IMR-90 (cell line): ENCODE data around the gene USP9X. TPM values are rescaled to one million over a fixed set of nuclear protein-coding genes. Genes with fewer than 3 reads are reported as not detected.

ENCODE experiments used
- ATAC-seq: fragments of 200-7000 bp; cut with Tn5 transposase; 2 replicates; pipeline ENCODE4 v1.9.1; 2020; ENCODE audit warnings: low read depth, mild to moderate bottlenecking, moderate library complexity
- BruUV-seq: library from RNA; stranded (reverse); fragments of 400-500 nt; replicated peaks from 2 replicates; lab custom pipeline; 2021; lab: Mats Ljungman, UMichigan
- CTCF ChIA-PET: fragments of 300-600 bp; formaldehyde crosslinking; extraction: SDS; loops from one replicate; lab custom pipeline; 2021; ENCODE audit warnings: antibody characterized with exemption; lab: Yijun Ruan, JAX
- POLR2A ChIA-PET: fragments of 300-600 bp; sonication (Branson Sonifier 250); formaldehyde crosslinking; loops from one replicate; lab custom pipeline; 2022; ENCODE audit warnings: antibody characterized with exemption; ENCODE audit not compliant: unreplicated experiment; lab: Charles Lee
- DNase-seq: peaks from one replicate; pipeline ENCODE4 v3.0.0; 2013
- H2AFZ ChIP-seq: replicated peaks from 2 replicates; pipeline ENCODE3; 2013; ENCODE audit warnings: low read length, mild to moderate bottlenecking; ENCODE audit not compliant: poor library complexity
- H2AK5ac ChIP-seq: 2 replicates; pipeline ENCODE4 v1.6.1; 2013; ENCODE audit warnings: low read depth, low read length, inconsistent platforms
- H2AK9ac ChIP-seq: replicated peaks from 2 replicates; pipeline ENCODE3; 2013; ENCODE audit warnings: mild to moderate bottlenecking, low read depth, low read length, moderate library complexity; ENCODE audit not compliant: poor library complexity
- H2BK120ac ChIP-seq: 2 replicates; pipeline ENCODE4 v1.6.1; 2013; ENCODE audit warnings: low read depth, low read length, inconsistent platforms
- H2BK15ac ChIP-seq: 3 replicates; pipeline ENCODE4 v1.6.1; 2013; ENCODE audit warnings: low read depth, low read length, inconsistent platforms
- H2BK20ac ChIP-seq: 2 replicates; pipeline ENCODE4 v1.6.1; 2013; ENCODE audit warnings: low read depth, mild to moderate bottlenecking, inconsistent platforms, low read length, moderate library complexity
- H2BK5ac ChIP-seq: 2 replicates; pipeline ENCODE4 v1.6.1; 2013; ENCODE audit warnings: mild to moderate bottlenecking, low read depth, low read length, inconsistent platforms; ENCODE audit not compliant: poor library complexity, severe bottlenecking
- H3K14ac ChIP-seq: replicated peaks from 2 replicates; pipeline ENCODE4 v1.6.1; 2013; ENCODE audit warnings: low read depth, low read length, inconsistent platforms
- H3K18ac ChIP-seq: 2 replicates; pipeline ENCODE4 v1.6.1; 2013; ENCODE audit warnings: low read depth, low read length, control low read depth
- H3K23ac ChIP-seq: 2 replicates; pipeline ENCODE4 v1.6.1; 2013; ENCODE audit warnings: low read depth, low read length, inconsistent platforms
- H3K27ac ChIP-seq: 2 replicates; pipeline ENCODE4 v1.5.1; 2013; ENCODE audit warnings: mild to moderate bottlenecking, control low read depth, low read length; ENCODE audit not compliant: insufficient read depth
- H3K27me3 ChIP-seq: 2 replicates; pipeline ENCODE4 v1.6.1; 2013; ENCODE audit warnings: low read length; ENCODE audit not compliant: control insufficient read depth, insufficient read depth
- H3K36me3 ChIP-seq: 2 replicates; pipeline ENCODE4 v1.6.1; 2013; ENCODE audit warnings: low read length, mixed read lengths; ENCODE audit not compliant: control insufficient read depth, insufficient read depth
- H3K4ac ChIP-seq: 2 replicates; pipeline ENCODE4 v1.6.1; 2013; ENCODE audit warnings: low read depth, low read length, inconsistent platforms
- H3K4me1 ChIP-seq: 2 replicates; pipeline ENCODE4 v1.6.1; 2013; ENCODE audit warnings: low read length, mixed read lengths; ENCODE audit not compliant: control insufficient read depth, insufficient read depth
- H3K4me2 ChIP-seq: 2 replicates; pipeline ENCODE4 v1.6.1; 2013; ENCODE audit warnings: low read depth, mild to moderate bottlenecking, control low read depth, low read length, moderate library complexity
- H3K4me3 ChIP-seq: 2 replicates; pipeline ENCODE4 v1.5.1; 2013; ENCODE audit warnings: low read depth, mild to moderate bottlenecking, control low read depth, low read length, moderate library complexity; ENCODE audit not compliant: insufficient read depth
- H3K56ac ChIP-seq: 2 replicates; pipeline ENCODE4 v1.6.1; 2013; ENCODE audit warnings: low read length, inconsistent platforms; ENCODE audit not compliant: insufficient read depth; ENCODE audit errors: extremely low read depth
- H3K79me1 ChIP-seq, 2 experiments: 2 replicates each; pipeline ENCODE4 v1.6.1; 2013; ENCODE audit warnings: low read length in 2 of 2, inconsistent platforms in 1 of 2, low read depth in 1 of 2
- H3K9ac ChIP-seq: 2 replicates; pipeline ENCODE4 v1.6.1; 2013; ENCODE audit warnings: low read depth, low read length, control low read depth
- H3K9me1 ChIP-seq: 2 replicates; pipeline ENCODE4 v1.6.1; 2013; ENCODE audit warnings: low read length, inconsistent platforms; ENCODE audit not compliant: insufficient read depth
- H3K9me3 ChIP-seq: 2 replicates; pipeline ENCODE4 v1.6.1; 2013; ENCODE audit warnings: low read length; ENCODE audit not compliant: control insufficient read depth, insufficient read depth
- H4K20me1 ChIP-seq: 2 replicates; pipeline ENCODE4 v1.6.1; 2013; ENCODE audit warnings: low read length, inconsistent platforms; ENCODE audit not compliant: insufficient read depth
- H4K5ac ChIP-seq: 2 replicates; pipeline ENCODE4 v1.6.1; 2013; ENCODE audit warnings: mild to moderate bottlenecking, low read depth, low read length, control low read depth
- H4K8ac ChIP-seq, 2 experiments: 2 replicates each; pipeline ENCODE4 v1.6.1; 2013; ENCODE audit warnings: low read depth in 2 of 2, low read length in 2 of 2, control low read depth in 1 of 2, inconsistent platforms in 1 of 2
- H4K91ac ChIP-seq: 2 replicates; pipeline ENCODE4 v1.6.1; 2013; ENCODE audit warnings: low read depth, low read length, inconsistent platforms; ENCODE audit not compliant: insufficient read depth
- BHLHE40 ChIP-seq: fragments of 150-350 bp; IDR thresholded peaks from 2 replicates; pipeline ENCODE4 v1.6.1; 2016; ENCODE audit warnings: mild to moderate bottlenecking, low read depth, low read length
- CEBPB ChIP-seq: IDR thresholded peaks from 2 replicates; pipeline ENCODE4 v1.6.1; 2012; ENCODE audit warnings: low read depth, low read length, improper control_type of control experiment
- CHD1 ChIP-seq: IDR thresholded peaks from 2 replicates; pipeline ENCODE4 v1.6.1; 2012; ENCODE audit warnings: low read depth, low read length, improper control_type of control experiment
- ELK1 ChIP-seq: fragments of 150-350 bp; IDR thresholded peaks from 2 replicates; pipeline ENCODE4 v1.6.1; 2016; ENCODE audit warnings: low read depth, mild to moderate bottlenecking, low read length, moderate library complexity, borderline replicate concordance
- FOS ChIP-seq: fragments of 150-350 bp; IDR thresholded peaks from 2 replicates; pipeline ENCODE4 v1.6.1; 2016; ENCODE audit warnings: low read depth, low read length
- MAZ ChIP-seq: IDR thresholded peaks from 2 replicates; pipeline ENCODE4 v1.6.1; 2012; ENCODE audit warnings: low read depth, mild to moderate bottlenecking, low read length, improper control_type of control experiment, moderate library complexity, borderline replicate concordance
- MXI1 ChIP-seq: IDR thresholded peaks from 2 replicates; pipeline ENCODE4 v1.6.1; 2012; ENCODE audit warnings: low read depth, mild to moderate bottlenecking, low read length, moderate library complexity, borderline replicate concordance
- NFE2L2 ChIP-seq: fragments of 150-350 bp; IDR thresholded peaks from 2 replicates; pipeline ENCODE4 v1.6.1; 2016; ENCODE audit warnings: low read depth, mild to moderate bottlenecking, low read length
- RCOR1 ChIP-seq: IDR thresholded peaks from 2 replicates; pipeline ENCODE4 v1.6.1; 2012; ENCODE audit warnings: mild to moderate bottlenecking, low read length, improper control_type of control experiment; ENCODE audit not compliant: insufficient replicate concordance
- SMC3 ChIP-seq: fragments of 150-350 bp; IDR thresholded peaks from 2 replicates; pipeline ENCODE4 v1.6.1; 2016; ENCODE audit warnings: low read depth, mild to moderate bottlenecking, antibody characterized with exemption, low read length, moderate library complexity
- USF2 ChIP-seq: fragments of 150-350 bp; IDR thresholded peaks from 2 replicates; pipeline ENCODE4 v1.6.1; 2017; ENCODE audit warnings: mild to moderate bottlenecking, antibody characterized with exemption, low read length, low read depth
- WGBS, 2 experiments: methylation state at CpG; one replicate each; pipeline versions ENCODE4 v1.1.5 to v1.1.7; 2013; ENCODE audit warnings: missing lambda C conversion rate in 2 of 2; ENCODE audit not compliant: insufficient read length in 1 of 2; ENCODE audit errors: extremely low coverage in 2 of 2; 5-methylcytosine and 5-hydroxymethylcytosine counted together
- dilution Hi-C: fragments of 300-500 bp; cut with HindIII; formaldehyde crosslinking; loops from one replicate; pipeline ENCODE4 v1.14.3; 2018; ENCODE audit warnings: low sequenced_read_pairs; ENCODE audit not compliant: unreplicated experiment
- in situ Hi-C: fragments of 300-500 bp; cut with MboI; formaldehyde crosslinking; loops from 3 replicates; pipeline ENCODE4 v1.14.3; 2019; ENCODE audit warnings: low sequenced_read_pairs, inconsistent platforms, mixed read lengths
- intact Hi-C: fragments of 100-400 bp; cut with micrococcal nuclease; formaldehyde crosslinking; loops from 2 replicates; pipeline ENCODE4 v1.10.0; 2022
- polyA plus RNA-seq, 3 experiments: library from polyadenylated mRNA; depleted of rRNA; stranded (reverse); fragments of >200 nt; gene quantifications; 2 replicates each; pipeline ENCODE4 v1.2.3, GENCODE V29; 2012; ENCODE audit warnings: low replicate concordance in 1 of 3
- total RNA-seq: library from RNA; depleted of rRNA; stranded (reverse); fragments of >200 nt; gene quantifications from 2 replicates; pipeline ENCODE4 v1.2.3, GENCODE V29; 2012

Gene USP9X
- total and polyA plus RNA-seq, 2 of the 4 experiments (the other 2 are of a cell fraction), result 17.5 to 104 TPM

GRCh38 chrX:41081821-41082220 is 3.4 kb upstream of the USP9X start:
- Histone ChIP-seq H3K27me3 (peaks cover 6% of the 10 kb centered on the region), H3K9me1 (no peaks in the 10 kb centered on the region), H3K4me1 (no peaks in the 10 kb centered on the region), H4K5ac (no peak overlapping the region), H4K20me1 (peaks cover 14% of the 10 kb centered on the region), H2BK15ac (no peak overlapping the region), H3K14ac (no peak overlapping the region), H3K18ac (no peak overlapping the region), H2BK20ac (no peak overlapping the region), H3K36me3 (no peaks in the 10 kb centered on the region), H3K56ac (no peak overlapping the region), H3K4ac (no peak overlapping the region), H3K27ac (no peak overlapping the region), H3K9me3 (no peaks in the 10 kb centered on the region), H2AK9ac (no peak overlapping the region), H3K23ac (no peak overlapping the region), H3K4me3 (no peak overlapping the region), H3K9ac (no peak overlapping the region), H3K4me2 (no peak overlapping the region), H4K8ac (no peak overlapping the region), H3K79me1 (0 out of 4 replicates have a peak, but pooled peaks cover 0 to 3% of the 10 kb centered on the region in 2 experiments), H4K91ac (no peak overlapping the region), H2AFZ (no peak overlapping the region), H2AK5ac (no peak overlapping the region), H2BK120ac (no peak overlapping the region), H2BK5ac (no peak overlapping the region)
- ATAC-seq (no peak), DNase-seq (no peak)
- ChIA-PET CTCF (no interaction called here), POLR2A (no interaction called here)
- no TSS peak for BruUV-seq
- WGBS, 2 experiments, result no CpG with 5 or more reads among the region's 2 CpGs
- dilution Hi-C loops (no loop called here), intact Hi-C loops (no loop called here), in situ Hi-C loops (loop anchor here (10.0 kb wide), 1 partner anchor 207 kb away; no protein-coding TSS in a partner anchor)
- no peak for TF ChIP-seq BHLHE40
- TF ChIP-seq MAZ, result no peak
- no peak for TF ChIP-seq RCOR1
- no peak for TF ChIP-seq FOS
- TF ChIP-seq NFE2L2, result no peak
- TF ChIP-seq ELK1, result no peak
- TF ChIP-seq CEBPB, result no peak
- no peak for TF ChIP-seq SMC3
- TF ChIP-seq MXI1, result no peak
- TF ChIP-seq CHD1, result no peak
- no peak for TF ChIP-seq USF2
